ENCODE measurements around the gene RBM10. TPM values are rescaled to one million over a fixed set of nuclear protein-coding genes. Genes with fewer than 3 reads are reported as not detected.

Gene RBM10
- total RNA-seq, 2 donors from 2014 or later, result 71.6 to 82.4 TPM

DNA sequence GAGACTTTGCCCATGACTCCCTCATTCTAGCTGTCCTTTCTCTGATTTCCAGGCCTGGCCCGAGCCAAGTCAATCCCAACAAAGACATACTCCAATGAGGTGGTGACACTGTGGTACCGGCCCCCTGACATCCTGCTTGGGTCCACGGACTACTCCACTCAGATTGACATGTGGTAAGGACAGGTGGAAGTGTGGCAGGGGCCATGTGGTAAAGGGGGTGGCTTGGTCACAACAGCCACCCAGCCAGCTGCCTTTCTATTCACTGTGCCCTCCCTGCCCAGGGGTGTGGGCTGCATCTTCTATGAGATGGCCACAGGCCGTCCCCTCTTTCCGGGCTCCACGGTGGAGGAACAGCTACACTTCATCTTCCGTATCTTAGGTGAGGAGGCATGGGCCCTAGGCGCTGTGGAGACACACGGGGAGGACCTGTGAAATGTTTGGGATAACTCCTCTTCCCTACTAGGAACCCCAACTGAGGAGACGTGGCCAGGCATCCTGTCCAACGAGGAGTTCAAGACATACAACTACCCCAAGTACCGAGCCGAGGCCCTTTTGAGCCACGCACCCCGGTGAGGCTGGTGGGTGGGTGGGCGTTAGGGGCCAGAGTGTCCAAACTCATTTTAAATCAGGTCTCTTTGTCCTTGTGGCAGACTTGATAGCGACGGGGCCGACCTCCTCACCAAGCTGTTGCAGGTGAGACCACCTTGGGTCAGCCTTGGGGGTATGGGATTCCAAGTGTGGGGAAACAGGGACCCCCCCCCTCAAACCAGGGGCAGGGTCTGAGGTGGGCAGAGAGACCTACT is 81.7 kb downstream of the RBM10 start:
- Mint-ChIP-seq H3K9me3 (no peaks in the 10 kb centered on the region), H3K27me3 (ENCODE audit: low read depth) (peaks cover 7% of the 10 kb centered on the region), H3K36me3 (ENCODE audit: insufficient read depth in 2 of 2) (peaks cover 3 to 43% of the 10 kb centered on the region in 2 donors), H3K4me3 (no peak overlapping the region), H3K27ac (no peak overlapping the region), H3K4me1 (ENCODE audit: low read depth) (no peaks in the 10 kb centered on the region)
- DNase-seq (no peak), ATAC-seq (replicated peaks in 1 of 2) (no peak)

DNA sequence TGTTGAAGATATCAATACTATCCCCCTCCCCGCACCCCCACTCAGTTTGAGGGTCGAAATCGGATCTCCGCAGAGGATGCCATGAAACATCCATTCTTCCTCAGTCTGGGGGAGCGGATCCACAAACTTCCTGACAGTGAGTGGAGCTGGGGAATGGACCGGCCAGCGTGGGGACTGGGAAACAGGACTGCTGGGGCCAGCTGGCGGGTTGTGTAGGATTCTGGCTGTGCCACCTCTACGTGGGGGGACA is 82.2 kb downstream of the RBM10 start:
- H3K27me3 Mint-ChIP-seq (ENCODE audit: low read depth), result peaks cover 7% of the 10 kb centered on the region
- H3K4me1 Mint-ChIP-seq (ENCODE audit: low read depth), result no peaks in the 10 kb centered on the region
- DNase-seq (no peak), ATAC-seq (replicated peaks in 1 of 2) (no peak)
- H3K9me3 Mint-ChIP-seq, result no peaks in the 10 kb centered on the region
- no peak overlapping the region for H3K4me3 Mint-ChIP-seq
- H3K36me3 Mint-ChIP-seq (ENCODE audit: insufficient read depth in 2 of 2), result peaks cover 3 to 40% of the 10 kb centered on the region in 2 donors
- H3K27ac Mint-ChIP-seq, result no peak overlapping the region

DNA sequence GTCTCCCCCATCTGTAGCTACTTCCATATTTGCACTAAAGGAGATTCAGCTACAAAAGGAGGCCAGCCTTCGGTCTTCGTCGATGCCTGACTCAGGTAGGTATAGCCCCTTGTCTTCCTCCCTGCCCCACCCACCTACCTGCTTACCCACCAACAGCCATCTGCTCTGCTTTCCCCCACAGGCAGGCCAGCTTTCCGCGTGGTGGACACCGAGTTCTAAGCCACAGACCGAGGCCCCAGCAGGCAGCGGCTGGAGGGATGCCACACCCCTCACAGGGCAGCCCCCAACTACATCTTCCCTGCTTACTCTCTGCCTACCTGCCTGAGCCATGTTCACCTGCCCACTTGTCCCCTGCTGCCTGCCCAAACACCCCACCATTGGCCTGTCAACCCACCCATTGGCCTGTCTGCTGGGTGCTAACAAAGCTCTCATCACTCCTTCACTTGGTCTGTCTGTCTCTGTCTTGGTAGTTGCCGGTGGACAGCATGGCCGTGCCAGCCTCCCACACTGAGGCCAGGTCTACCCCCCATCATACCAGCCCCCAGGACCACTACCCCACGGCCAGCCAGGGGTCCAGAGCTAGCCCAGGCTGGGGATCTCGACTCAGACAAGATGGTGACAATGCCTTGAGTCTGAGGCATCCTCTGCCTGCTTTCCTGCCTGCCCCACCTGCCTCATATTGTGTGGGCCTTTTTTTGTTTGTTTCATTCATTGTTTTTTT is 83.7 kb downstream of the RBM10 start:
- Mint-ChIP-seq H3K4me3 (no peak overlapping the region), H3K4me1 (ENCODE audit: low read depth) (peaks cover 6% of the 10 kb centered on the region), H3K36me3 (ENCODE audit: insufficient read depth in 2 of 2) (peaks cover 5 to 37% of the 10 kb centered on the region in 2 donors), H3K27ac (no peak overlapping the region), H3K9me3 (no peaks in the 10 kb centered on the region), H3K27me3 (ENCODE audit: low read depth) (peaks cover 7% of the 10 kb centered on the region)
- no peak for DNase-seq
- ATAC-seq (replicated peaks in 1 of 2), result no peak

DNA sequence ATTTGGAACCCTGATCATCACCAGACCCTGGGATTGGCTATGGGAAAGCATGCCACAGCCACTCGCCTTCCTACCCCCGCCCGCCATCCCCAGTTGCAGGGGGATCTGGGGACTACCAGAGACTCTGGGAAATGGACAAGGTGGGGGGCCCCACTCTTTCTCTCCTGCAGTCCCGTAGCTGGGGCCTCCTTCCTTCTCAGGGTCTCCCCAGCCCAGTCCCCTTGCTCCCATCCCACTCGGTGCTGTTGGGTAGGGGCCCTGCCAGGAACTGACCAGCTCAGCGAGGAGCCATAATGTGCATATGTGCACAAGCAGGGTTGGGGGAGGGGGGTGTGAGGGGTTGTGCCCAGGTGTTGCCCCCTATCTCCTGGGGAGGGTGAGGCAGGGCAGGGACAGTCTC is 84.4 kb downstream of the RBM10 start:
- Mint-ChIP-seq H3K4me1 (ENCODE audit: low read depth) (peaks cover 13% of the 10 kb centered on the region), H3K36me3 (ENCODE audit: insufficient read depth in 2 of 2) (peaks cover 5 to 34% of the 10 kb centered on the region in 2 donors), H3K27me3 (ENCODE audit: low read depth) (peaks cover 7% of the 10 kb centered on the region), H3K4me3 (no peak overlapping the region), H3K27ac (no peak overlapping the region), H3K9me3 (no peaks in the 10 kb centered on the region)
- DNase-seq (no peak), ATAC-seq (replicated peaks in 1 of 2) (no peak)

DNA sequence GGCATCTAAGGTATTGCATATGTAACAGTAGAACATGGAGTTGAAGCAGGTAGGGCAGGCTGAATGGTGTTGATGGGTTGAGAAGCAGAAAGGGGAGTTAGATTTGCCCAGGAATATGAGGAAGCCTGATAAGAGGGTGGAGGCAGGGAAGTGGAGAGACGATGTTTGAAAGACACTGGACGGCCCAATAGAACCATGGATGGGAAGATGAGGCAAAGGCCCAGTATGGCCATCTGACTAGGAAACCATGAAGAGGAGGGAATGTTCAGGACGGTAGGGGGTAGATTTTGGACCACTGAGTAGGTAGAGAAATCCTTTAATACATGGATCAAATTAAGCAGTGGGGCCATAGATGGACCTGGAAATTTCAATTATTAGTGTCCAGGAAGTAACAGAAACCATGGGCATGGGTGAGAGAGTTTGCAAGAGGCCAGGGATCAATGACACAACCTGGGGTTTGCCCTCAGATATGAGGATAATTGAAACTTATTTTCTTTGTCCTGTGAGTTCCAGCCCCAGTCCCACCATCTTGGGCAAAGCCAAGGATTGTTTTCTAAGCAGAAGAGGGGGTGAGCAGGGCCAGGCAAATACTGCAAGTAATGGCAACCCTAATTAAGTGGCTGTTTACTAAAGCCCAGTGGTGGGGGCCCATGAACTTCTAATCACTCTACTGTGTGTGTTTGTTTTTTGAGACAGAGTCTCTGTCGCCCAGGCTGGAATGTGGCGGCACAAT is 85.3 kb downstream of the RBM10 start:
- no peak overlapping the region for H3K27ac Mint-ChIP-seq
- H3K4me3 Mint-ChIP-seq, result no peak overlapping the region
- no peak for ATAC-seq (replicated peaks in 1 of 2)

DNA sequence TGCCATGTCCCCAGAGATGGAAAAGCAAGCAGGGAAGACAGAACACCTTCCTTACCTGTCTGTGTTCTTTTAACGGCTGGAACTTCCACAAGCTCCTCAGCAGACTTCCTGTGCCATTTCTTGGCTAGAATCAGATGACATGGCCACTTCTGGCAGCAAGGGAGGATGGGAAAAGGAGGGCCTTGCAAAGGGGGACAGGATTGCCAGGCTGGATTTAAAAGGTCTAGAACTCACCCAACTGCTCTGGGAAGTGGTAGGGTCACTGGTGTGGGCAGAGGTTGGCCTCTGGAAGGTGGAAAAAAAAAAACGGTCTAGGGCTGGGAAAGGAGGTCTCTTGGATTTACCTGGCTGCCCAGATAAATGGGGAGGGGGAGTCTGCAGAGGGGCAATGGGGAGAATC is 86.1 kb downstream of the RBM10 start:
- H3K4me3 Mint-ChIP-seq, result no peak overlapping the region
- DNase-seq, result no peak
- H3K4me1 Mint-ChIP-seq (ENCODE audit: low read depth), result peaks cover 30% of the 10 kb centered on the region

More for the DNA sequence above, 85.3 kb downstream of the RBM10 start:
- Mint-ChIP-seq H3K9me3 (no peaks in the 10 kb centered on the region), H3K4me1 (ENCODE audit: low read depth) (peaks cover 22% of the 10 kb centered on the region), H3K36me3 (ENCODE audit: insufficient read depth in 2 of 2) (peaks cover 5 to 28% of the 10 kb centered on the region in 2 donors), H3K27me3 (ENCODE audit: low read depth) (peaks cover 9% of the 10 kb centered on the region)
- DNase-seq, result no peak

DNA sequence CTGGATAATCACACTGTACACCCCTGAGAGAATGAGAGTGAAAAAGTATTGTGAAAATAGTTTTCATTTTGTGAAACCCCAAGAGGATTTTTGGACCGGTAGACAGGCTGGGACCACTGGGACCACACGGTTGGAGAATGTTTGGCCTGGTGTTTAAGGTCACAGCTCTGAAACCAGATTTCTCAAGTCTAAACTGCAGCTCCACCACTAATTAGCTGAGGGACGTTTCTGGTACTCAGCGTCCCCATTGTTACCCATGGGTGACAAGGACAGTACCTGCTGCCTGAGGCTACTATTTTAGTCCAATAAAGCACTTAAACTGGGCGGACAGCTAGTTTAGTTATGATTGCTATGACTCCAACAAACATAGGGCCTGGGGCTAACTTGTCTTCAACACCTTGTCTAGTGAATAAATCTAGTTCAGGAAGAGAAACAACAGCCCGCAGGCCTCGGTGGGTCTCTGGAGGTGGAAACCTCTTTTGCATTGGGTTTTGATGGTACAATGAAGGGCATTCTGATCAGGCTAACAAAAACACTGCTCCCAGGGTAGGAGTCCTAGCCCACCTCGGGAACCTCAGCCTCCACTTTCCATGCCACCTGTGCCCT is 87.3 kb downstream of the RBM10 start:
- ATAC-seq (replicated peaks in 1 of 2) (no peak), DNase-seq (no peak)
- H3K9me3 Mint-ChIP-seq, result no peaks in the 10 kb centered on the region
- peak overlapping the region; percentile 97 for H3K27ac Mint-ChIP-seq
- peak overlapping the region; percentile 90 to 98 for H3K4me3 Mint-ChIP-seq
- peaks cover 33% of the 10 kb centered on the region for H3K4me1 Mint-ChIP-seq (ENCODE audit: low read depth)
- peaks cover 14% of the 10 kb centered on the region for H3K27me3 Mint-ChIP-seq (ENCODE audit: low read depth)
- H3K36me3 Mint-ChIP-seq (ENCODE audit: insufficient read depth in 2 of 2), result peaks cover 4 to 16% of the 10 kb centered on the region in 2 donors

More for the DNA sequence above, 86.1 kb downstream of the RBM10 start:
- no peak overlapping the region for H3K27ac Mint-ChIP-seq
- peaks cover 4 to 22% of the 10 kb centered on the region in 2 donors for H3K36me3 Mint-ChIP-seq (ENCODE audit: insufficient read depth in 2 of 2)
- peaks cover 14% of the 10 kb centered on the region for H3K27me3 Mint-ChIP-seq (ENCODE audit: low read depth)
- no peak for ATAC-seq (replicated peaks in 1 of 2)
- H3K9me3 Mint-ChIP-seq, result no peaks in the 10 kb centered on the region

DNA sequence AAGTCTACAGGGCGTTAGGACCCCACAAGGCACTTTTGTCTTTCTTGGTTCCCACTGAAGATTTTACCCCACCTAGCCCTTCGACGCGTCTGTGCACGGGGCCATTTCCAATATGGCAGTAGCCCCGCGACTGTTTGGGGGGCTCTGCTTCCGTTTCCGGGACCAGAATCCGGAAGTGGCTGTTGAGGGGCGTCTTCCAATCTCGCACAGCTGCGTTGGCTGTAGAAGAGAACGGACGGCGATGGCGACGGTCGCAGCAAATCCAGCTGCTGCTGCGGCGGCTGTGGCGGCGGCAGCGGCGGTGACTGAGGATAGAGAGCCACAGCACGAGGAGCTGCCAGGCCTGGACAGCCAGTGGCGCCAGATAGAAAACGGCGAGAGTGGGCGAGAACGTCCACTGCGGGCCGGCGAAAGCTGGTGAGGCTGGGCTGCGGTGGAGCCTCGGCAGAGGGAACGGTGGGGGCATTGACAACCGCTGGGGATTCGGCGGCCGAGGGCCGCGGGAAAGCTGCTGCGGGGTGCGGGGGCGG is 87.8 kb downstream of the RBM10 start, which contains the start of gene USP11:
USP11 (plus strand) TSS at position 207 of the 530 bp plus-strand sequence; CDS start at position 242, 35 bp downstream.
- Mint-ChIP-seq H3K36me3 (ENCODE audit: insufficient read depth in 2 of 2) (peaks cover 4 to 16% of the 10 kb centered on the region in 2 donors), H3K9me3 (no peaks in the 10 kb centered on the region), H3K4me1 (ENCODE audit: low read depth) (peaks cover 33% of the 10 kb centered on the region), H3K27me3 (ENCODE audit: low read depth) (peaks cover 14% of the 10 kb centered on the region), H3K27ac (peak within 1 kb of the TSS; percentile 97), H3K4me3 (peak within 1 kb of the TSS; percentile 90 to 98)
- peak; percentile 49 to 60 for DNase-seq
- peak; percentile 33 to 47 for ATAC-seq (replicated peaks in 1 of 2)

DNA sequence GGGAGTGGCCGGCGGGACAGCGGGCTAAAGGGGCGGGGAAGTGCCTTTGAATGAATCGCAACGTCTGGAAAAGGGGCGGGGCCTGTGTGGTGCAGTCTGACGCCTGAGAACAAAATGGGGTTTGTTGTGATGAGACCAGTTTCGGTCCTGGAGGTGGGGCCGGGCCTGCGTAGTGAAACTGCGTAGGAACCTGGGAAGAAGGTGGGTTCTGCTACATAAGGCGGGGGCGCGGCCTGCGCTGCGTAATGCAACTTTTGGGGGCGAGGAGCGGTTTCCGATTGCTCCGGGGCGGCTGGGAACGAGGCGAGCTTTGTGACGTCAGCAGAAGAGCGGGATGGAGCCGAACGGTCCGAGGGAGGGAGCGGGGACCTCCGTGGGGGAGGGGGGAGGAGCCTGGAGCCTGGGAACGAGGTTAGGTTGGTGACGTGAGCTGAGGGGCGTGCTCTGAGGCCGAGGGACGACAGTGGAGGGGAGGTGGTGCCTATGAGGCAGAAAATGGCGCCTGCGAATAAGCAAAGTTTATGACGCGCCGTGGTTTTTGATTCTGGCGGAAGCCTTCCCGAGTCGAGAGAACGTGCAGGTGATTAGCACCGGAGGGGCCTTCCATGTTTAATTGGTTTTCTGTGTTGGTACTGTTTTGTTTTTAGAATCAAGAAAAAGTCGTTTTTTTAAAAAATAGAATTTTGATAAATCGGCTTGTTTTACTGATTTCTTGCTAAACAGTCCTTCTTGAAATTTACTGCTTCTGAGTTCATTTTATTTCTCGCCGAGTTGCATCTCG is 88.5 kb downstream of the RBM10 start:
- Mint-ChIP-seq H3K36me3 (ENCODE audit: insufficient read depth in 2 of 2) (peaks cover 4 to 11% of the 10 kb centered on the region in 2 donors), H3K27ac (peak overlapping the region; percentile 97), H3K9me3 (no peaks in the 10 kb centered on the region), H3K4me3 (peak overlapping the region; percentile 90 to 98), H3K27me3 (ENCODE audit: low read depth) (peaks cover 14% of the 10 kb centered on the region), H3K4me1 (ENCODE audit: low read depth) (peaks cover 33% of the 10 kb centered on the region)
- ATAC-seq (replicated peaks in 1 of 2) (peak; percentile 90 to 93), DNase-seq (peak; percentile 91 to 96)

DNA sequence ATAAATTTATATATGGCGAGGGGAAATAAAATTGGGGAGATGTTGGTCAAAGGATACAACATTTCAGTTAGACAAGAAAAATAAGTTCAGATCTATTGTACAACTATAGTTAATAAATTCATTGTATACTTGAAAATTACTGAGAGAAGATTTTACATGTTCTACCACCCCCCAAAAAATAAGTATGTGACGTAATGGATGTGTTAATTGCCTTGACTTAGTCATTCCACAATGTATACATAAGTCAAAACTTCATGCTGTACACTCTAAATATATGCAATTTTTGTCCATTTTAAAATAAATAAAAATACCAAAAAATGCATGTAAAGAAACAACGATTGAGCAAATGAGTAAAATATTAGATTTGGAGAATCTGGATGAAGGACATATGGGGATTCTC is 89.6 kb downstream of the RBM10 start:
- H3K9me3 Mint-ChIP-seq, result no peaks in the 10 kb centered on the region
- peak overlapping the region; percentile 93 for H3K27ac Mint-ChIP-seq
- ATAC-seq (replicated peaks in 1 of 2) (no peak), DNase-seq (no peak)
- peaks cover 33% of the 10 kb centered on the region for H3K4me1 Mint-ChIP-seq (ENCODE audit: low read depth)
- H3K4me3 Mint-ChIP-seq, result peak overlapping the region; percentile 90 to 98
- peaks cover 14% of the 10 kb centered on the region for H3K27me3 Mint-ChIP-seq (ENCODE audit: low read depth)
- peaks cover 4 to 7% of the 10 kb centered on the region in 2 donors for H3K36me3 Mint-ChIP-seq (ENCODE audit: insufficient read depth in 2 of 2)

DNA sequence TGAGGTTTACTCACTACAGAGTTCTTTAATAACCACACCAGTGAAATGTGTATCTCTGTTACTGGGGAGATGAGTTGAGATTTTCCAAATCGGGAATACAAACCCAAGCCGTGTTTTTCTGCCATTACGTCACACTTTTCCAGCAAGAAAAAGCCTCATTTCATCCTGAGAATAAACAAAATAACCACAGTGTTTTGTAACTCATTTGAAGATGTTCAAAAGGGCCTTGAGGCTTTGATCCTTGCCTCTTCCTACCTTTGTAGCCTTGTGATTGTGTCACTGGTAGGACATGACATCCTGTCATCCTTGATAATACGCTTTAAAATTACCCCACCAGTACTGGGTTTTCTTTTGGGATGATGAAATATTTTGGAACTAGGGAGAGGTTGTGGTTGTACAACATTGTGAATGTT is 90.7 kb downstream of the RBM10 start:
- Mint-ChIP-seq H3K4me3 (peak overlapping the region; percentile 62 to 73), H3K4me1 (ENCODE audit: low read depth) (peaks cover 33% of the 10 kb centered on the region), H3K27me3 (ENCODE audit: low read depth) (peaks cover 14% of the 10 kb centered on the region), H3K9me3 (no peaks in the 10 kb centered on the region), H3K27ac (peak overlapping the region; percentile 16), H3K36me3 (ENCODE audit: insufficient read depth in 2 of 2) (peaks cover 4 to 6% of the 10 kb centered on the region in 2 donors)
- ATAC-seq (replicated peaks in 1 of 2) (no peak), DNase-seq (no peak)
